ENCODE measurements around the gene ECT2. TPM values are rescaled to one million over a fixed set of nuclear protein-coding genes. Genes with fewer than 3 reads are reported as not detected.

The ECT2 gene
- total RNA-seq, 4 donors from 2014 or later: 2.7 to 5.8 (median 3.7) TPM

- ATAC-seq: no peak
- H3K4me1 ChIP-seq: peaks cover 16 to 22% of the 10 kb centered on the region in 2 donors
- TF ChIP-seq POLR2A (IDR thresholded peaks at IDR 0.05): no peak
- TF ChIP-seq CTCF (IDR thresholded peaks at IDR 0.05 in 4 of 5, conservative IDR thresholded peaks at IDR 0.05 in 1 of 5): no peak
- no peak overlapping the region for H3K27ac ChIP-seq
- H3K27me3 ChIP-seq: no peaks in the 10 kb centered on the region
- H3K36me3 ChIP-seq: no peaks in the 10 kb centered on the region
- H3K9me3 ChIP-seq: no peaks in the 10 kb centered on the region
- intact Hi-C loops (cut with DNase I; ENCODE audit: low total_unique reads): no loop called here
- in situ Hi-C loops (cut with MboI; ENCODE audit: low sequenced_read_pairs in 4 of 4): no loop called here
- DNase-seq: no peak
- no peak overlapping the region for H3K4me3 ChIP-seq
Observed at GRCh38 chr3:172704001-172704400, 46.5 kb upstream of the ECT2 start.

- H3K36me3 ChIP-seq: no peaks in the 10 kb centered on the region
- no peak for TF ChIP-seq CTCF (IDR thresholded peaks at IDR 0.05 in 4 of 5, conservative IDR thresholded peaks at IDR 0.05 in 1 of 5)
- no peak overlapping the region for H3K27ac ChIP-seq
- no peak overlapping the region for H3K4me3 ChIP-seq
- in situ Hi-C loops (cut with MboI; ENCODE audit: low sequenced_read_pairs in 4 of 4): no loop called here
- ATAC-seq (no peak), DNase-seq (no peak)
- no peaks in the 10 kb centered on the region for H3K9me3 ChIP-seq
- H3K27me3 ChIP-seq: no peaks in the 10 kb centered on the region
- intact Hi-C loops (cut with DNase I; ENCODE audit: low total_unique reads): no loop called here
- peaks cover 19 to 24% of the 10 kb centered on the region in 2 donors for H3K4me1 ChIP-seq
Observed at GRCh38 chr3:172705170-172705569, 45.4 kb upstream of the ECT2 start.

GRCh38 chr3:172707030-172707429 is 43.5 kb upstream of the ECT2 start:
- H3K4me1 ChIP-seq: peaks cover 19 to 26% of the 10 kb centered on the region in 2 donors
- H3K9me3 ChIP-seq: no peaks in the 10 kb centered on the region
- no peaks in the 10 kb centered on the region for H3K27me3 ChIP-seq
- ATAC-seq (no peak), DNase-seq (no peak)
- H3K27ac ChIP-seq: no peak overlapping the region
- in situ Hi-C loops (cut with MboI; ENCODE audit: low sequenced_read_pairs in 4 of 4): no loop called here
- no peak overlapping the region for H3K4me3 ChIP-seq
- no peak for TF ChIP-seq POLR2A (IDR thresholded peaks at IDR 0.05)
- TF ChIP-seq CTCF (IDR thresholded peaks at IDR 0.05 in 4 of 5, conservative IDR thresholded peaks at IDR 0.05 in 1 of 5): no peak
- intact Hi-C loops (cut with DNase I; ENCODE audit: low total_unique reads): no loop called here
- no peaks in the 10 kb centered on the region for H3K36me3 ChIP-seq

- intact Hi-C loops (cut with DNase I; ENCODE audit: low total_unique reads): no loop called here
- Histone ChIP-seq H3K4me1 (peaks cover 19 to 26% of the 10 kb centered on the region in 2 donors), H3K4me3 (no peak overlapping the region)
Observed at GRCh38 chr3:172707967-172708366, 42.6 kb upstream of the ECT2 start.

More at GRCh38 chr3:172707967-172708366, 42.6 kb upstream of the ECT2 start:
- no peaks in the 10 kb centered on the region for H3K36me3 ChIP-seq
- DNase-seq: no peak
- no peaks in the 10 kb centered on the region for H3K9me3 ChIP-seq
- ATAC-seq: no peak
- in situ Hi-C loops (cut with MboI; ENCODE audit: low sequenced_read_pairs in 4 of 4): no loop called here
- no peak overlapping the region for H3K27ac ChIP-seq
- H3K27me3 ChIP-seq: no peaks in the 10 kb centered on the region
- TF ChIP-seq CTCF (IDR thresholded peaks at IDR 0.05 in 4 of 5, conservative IDR thresholded peaks at IDR 0.05 in 1 of 5) (no peak), POLR2A (IDR thresholded peaks at IDR 0.05) (no peak)
